ENCODE data around the gene LEUTX. TPM values are rescaled to one million over a fixed set of nuclear protein-coding genes. Genes with fewer than 3 reads are reported as not detected.

Gene LEUTX

Small RNA genes lying within 50 kb of the gene (small RNA-seq; reads per million reads assigned to genes)
- gene MIR6719 (ENCODE audit: insufficient read depth) = not detected

All from neuronal stem cell (in vitro differentiated cells).